ENCODE results near the gene TANC1. TPM values are rescaled to one million over a fixed set of nuclear protein-coding genes. Genes with fewer than 3 reads are reported as not detected.

The TANC1 gene
- total and polyA plus RNA-seq, 2 of the 4 experiments (the other 2 are of a cell fraction) = 10.2 to 12.9 TPM

- no peak overlapping the region for H2AK5ac ChIP-seq (ENCODE audit: low read depth, low read length)
- H3K27me3 ChIP-seq (ENCODE audit: control insufficient read depth, insufficient read depth, low read length) = no peaks in the 10 kb centered on the region
- H2BK5ac ChIP-seq (ENCODE audit: low read depth, low read length, poor library complexity, severe bottlenecking) = no peak overlapping the region
- no peak overlapping the region for H2BK120ac ChIP-seq (ENCODE audit: low read depth, low read length)
- H3K4me3 ChIP-seq (ENCODE audit: insufficient read depth, low read depth, low read length) = no peak overlapping the region
- no peaks in the 10 kb centered on the region for H4K20me1 ChIP-seq (ENCODE audit: insufficient read depth, low read length)
- no peak overlapping the region for H2BK20ac ChIP-seq (ENCODE audit: low read depth, low read length)
- ChIA-PET CTCF (no interaction called here), POLR2A (ENCODE audit: unreplicated experiment) (interaction anchor here (0.6 kb wide), 1 partner anchor 10 kb away, joined by 3 read pairs; no protein-coding TSS in a partner anchor)
- BruUV-seq (replicated peaks) = no TSS peak
- no peaks in the 10 kb centered on the region for H3K9me3 ChIP-seq (ENCODE audit: control insufficient read depth, insufficient read depth, low read length)
- peaks cover 14% of the 10 kb centered on the region for H3K9me1 ChIP-seq (ENCODE audit: insufficient read depth, low read length)
- H2AFZ ChIP-seq (replicated peaks; ENCODE audit: low read length, poor library complexity) = no peak overlapping the region
- H3K14ac ChIP-seq (replicated peaks; ENCODE audit: low read depth, low read length) = no peak overlapping the region
- H3K18ac ChIP-seq (ENCODE audit: low read depth, low read length) = no peak overlapping the region
- no peak overlapping the region for H4K91ac ChIP-seq (ENCODE audit: insufficient read depth, low read depth, low read length)
- TF ChIP-seq SMC3 (IDR thresholded peaks at IDR 0.05; ENCODE audit: low read depth, low read length) (no peak), MAZ (IDR thresholded peaks at IDR 0.05; ENCODE audit: borderline replicate concordance, low read depth, low read length) (no peak), FOS (IDR thresholded peaks at IDR 0.05; ENCODE audit: low read depth, low read length) (no peak), POLR2A (IDR thresholded peaks at IDR 0.05; ENCODE audit: low read depth, low read length) (no peak), CTCF (conservative IDR thresholded peaks at IDR 0.05; ENCODE audit: low read depth, low read length) (no peak), NFE2L2 (IDR thresholded peaks at IDR 0.05; ENCODE audit: low read depth, low read length) (no peak), CEBPB (IDR thresholded peaks at IDR 0.05; ENCODE audit: low read depth, low read length) (no peak), MAFK (IDR thresholded peaks at IDR 0.05; ENCODE audit: low read depth, low read length) (no peak), BHLHE40 (IDR thresholded peaks at IDR 0.05; ENCODE audit: low read depth, low read length) (no peak), MXI1 (IDR thresholded peaks at IDR 0.05; ENCODE audit: borderline replicate concordance, low read depth, low read length) (no peak), CHD1 (IDR thresholded peaks at IDR 0.05; ENCODE audit: low read depth, low read length) (no peak), RFX5 (IDR thresholded peaks at IDR 0.05; ENCODE audit: low read depth, low read length) (no peak), RAD21 (IDR thresholded peaks at IDR 0.05; ENCODE audit: low read length) (no peak), RCOR1 (IDR thresholded peaks at IDR 0.05; ENCODE audit: insufficient replicate concordance, low read length) (no peak)
- TF ChIP-seq, protein P1, sequence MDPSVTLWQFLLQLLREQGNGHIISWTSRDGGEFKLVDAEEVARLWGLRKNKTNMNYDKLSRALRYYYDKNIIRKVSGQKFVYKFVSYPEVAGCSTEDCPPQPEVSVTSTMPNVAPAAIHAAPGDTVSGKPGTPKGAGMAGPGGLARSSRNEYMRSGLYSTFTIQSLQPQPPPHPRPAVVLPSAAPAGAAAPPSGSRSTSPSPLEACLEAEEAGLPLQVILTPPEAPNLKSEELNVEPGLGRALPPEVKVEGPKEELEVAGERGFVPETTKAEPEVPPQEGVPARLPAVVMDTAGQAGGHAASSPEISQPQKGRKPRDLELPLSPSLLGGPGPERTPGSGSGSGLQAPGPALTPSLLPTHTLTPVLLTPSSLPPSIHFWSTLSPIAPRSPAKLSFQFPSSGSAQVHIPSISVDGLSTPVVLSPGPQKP (IDR thresholded peaks at IDR 0.05; ENCODE audit: borderline replicate concordance, low read depth, low read length) = no peak
- TF ChIP-seq, protein P2, sequence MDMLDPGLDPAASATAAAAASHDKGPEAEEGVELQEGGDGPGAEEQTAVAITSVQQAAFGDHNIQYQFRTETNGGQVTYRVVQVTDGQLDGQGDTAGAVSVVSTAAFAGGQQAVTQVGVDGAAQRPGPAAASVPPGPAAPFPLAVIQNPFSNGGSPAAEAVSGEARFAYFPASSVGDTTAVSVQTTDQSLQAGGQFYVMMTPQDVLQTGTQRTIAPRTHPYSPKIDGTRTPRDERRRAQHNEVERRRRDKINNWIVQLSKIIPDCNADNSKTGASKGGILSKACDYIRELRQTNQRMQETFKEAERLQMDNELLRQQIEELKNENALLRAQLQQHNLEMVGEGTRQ (IDR thresholded peaks at IDR 0.05; ENCODE audit: low read depth, low read length) = no peak
- H3K79me1 ChIP-seq (ENCODE audit: low read depth in 1 of 2, low read length in 2 of 2) = peaks cover 20 to 34% of the 10 kb centered on the region in 2 experiments
- peaks cover 10% of the 10 kb centered on the region for H3K4me1 ChIP-seq (ENCODE audit: control insufficient read depth, insufficient read depth, low read length)
- no peak overlapping the region for H3K56ac ChIP-seq (ENCODE audit: extremely low read depth, insufficient read depth, low read length)
- ATAC-seq (ENCODE audit: low read depth) (no peak), DNase-seq (no peak)
- no peak overlapping the region for H4K5ac ChIP-seq (ENCODE audit: low read depth, low read length)
- H2AK9ac ChIP-seq (replicated peaks; ENCODE audit: low read depth, low read length, poor library complexity) = no peak overlapping the region
- H3K4ac ChIP-seq (ENCODE audit: low read depth, low read length) = no peak overlapping the region
- no peak overlapping the region for H3K27ac ChIP-seq (ENCODE audit: insufficient read depth, low read length)
- no CpG with 5 or more reads among the region's 12 CpGs for WGBS, 2 experiments (ENCODE audit: extremely low coverage in 2 of 2, insufficient read length in 1 of 2)
- no peak overlapping the region for H3K23ac ChIP-seq (ENCODE audit: low read depth, low read length)
- H3K36me3 ChIP-seq (ENCODE audit: control insufficient read depth, insufficient read depth, low read length) = peaks cover 4% of the 10 kb centered on the region
- no peak overlapping the region for H3K9ac ChIP-seq (ENCODE audit: low read depth, low read length)
- intact Hi-C loops (cut with micrococcal nuclease) = no loop called here
- no peak overlapping the region for H2BK15ac ChIP-seq (ENCODE audit: low read depth, low read length)
- dilution Hi-C loops (cut with HindIII; ENCODE audit: low sequenced_read_pairs, unreplicated experiment) = loop anchor here (25.0 kb wide), 1 partner anchor 196 kb away; no protein-coding TSS in a partner anchor
- no peak overlapping the region for H4K8ac ChIP-seq (ENCODE audit: low read depth in 2 of 2, low read length in 2 of 2)
- in situ Hi-C loops (cut with MboI; ENCODE audit: low sequenced_read_pairs) = no loop called here
- no peak overlapping the region for H3K4me2 ChIP-seq (ENCODE audit: low read depth, low read length)
Observed at GRCh38 chr2:159108181-159108893, 139.9 kb downstream of the TANC1 start.

All from IMR-90 (cell line).